ENCODE results near the gene TAS2R30.
"Not testable (repeated sequence)": the region's sequence is repeated elsewhere in the genome, so short reads cannot be mapped to it uniquely, and the experiment has no call there.

The TAS2R30 gene

DNA sequence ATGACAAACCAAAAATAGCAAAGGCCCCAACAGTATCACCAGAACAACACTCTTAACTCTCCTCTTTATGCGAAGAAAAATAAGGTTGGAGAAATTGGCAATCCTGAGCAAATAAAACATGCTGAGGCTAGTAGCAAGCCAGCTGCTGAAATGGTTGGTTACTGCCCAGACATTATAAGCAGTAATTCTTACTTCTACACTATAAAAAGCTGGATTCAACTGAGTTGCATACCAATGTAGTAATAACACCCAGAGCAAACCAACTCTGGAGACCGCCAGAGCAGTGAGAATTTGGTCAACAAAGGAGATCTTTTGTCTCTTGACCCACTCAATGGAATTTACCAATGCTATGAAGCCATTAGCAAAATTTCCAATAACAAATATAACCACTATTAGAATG is 628 bp downstream of the TAS2R30 start:
- no peak for DNase-seq (ENCODE audit: low read depth)
- no peak overlapping the region for H3K4me3 ChIP-seq (ENCODE audit: low read length)
- TF ChIP-seq CTCF (conservative IDR thresholded peaks at IDR 0.05; ENCODE audit: low read depth, low read length) = no peak

- no peak overlapping the region for H3K4me3 ChIP-seq (ENCODE audit: low read length)
- no peak for DNase-seq (ENCODE audit: low read depth)
- TF ChIP-seq CTCF (conservative IDR thresholded peaks at IDR 0.05; ENCODE audit: low read depth, low read length) = no peak
These were observed 1.3 kb downstream of the TAS2R30 start for GRCh38 chr12:11133162-11133561.

DNA sequence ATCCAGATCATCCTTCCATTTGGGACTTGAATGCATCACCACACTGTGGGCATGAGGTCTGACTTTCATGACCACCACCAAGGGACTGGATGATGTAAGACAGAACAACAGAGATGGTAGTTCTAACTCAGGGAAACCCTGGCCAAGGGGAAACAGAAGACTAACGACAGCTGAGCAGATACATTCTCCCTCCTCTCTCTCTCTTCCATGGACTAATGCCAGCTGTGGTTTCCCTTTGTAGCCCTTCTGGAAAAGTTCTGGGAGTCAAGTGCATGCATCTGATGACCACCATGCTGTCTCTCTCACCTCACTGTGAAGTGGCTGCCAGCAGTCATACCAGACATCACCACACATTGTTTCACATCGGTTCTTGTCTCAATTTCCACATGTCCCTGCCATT is 3.4 kb downstream of the TAS2R30 start:
- TF ChIP-seq CTCF (conservative IDR thresholded peaks at IDR 0.05; ENCODE audit: low read depth, low read length) = no peak
- DNase-seq (ENCODE audit: low read depth) = no peak
- no peak overlapping the region for H3K4me3 ChIP-seq (ENCODE audit: low read length)

GRCh38 chr12:11130382-11130781 is 4.1 kb downstream of the TAS2R30 start:
- H3K4me3 ChIP-seq (ENCODE audit: low read length) = no peak overlapping the region
- DNase-seq (ENCODE audit: low read depth) = no peak
- no peak for TF ChIP-seq CTCF (conservative IDR thresholded peaks at IDR 0.05; ENCODE audit: low read depth, low read length)

- not testable (repeated sequence) for H3K4me3 ChIP-seq (ENCODE audit: low read length); DNase-seq (ENCODE audit: low read depth)
These were observed 20.3 kb downstream of the TAS2R30 start for GRCh38 chr12:11114130-11114529.

- not testable (repeated sequence) for DNase-seq (ENCODE audit: low read depth); H3K4me3 ChIP-seq (ENCODE audit: low read length)
These were observed 23.2 kb downstream of the TAS2R30 start for GRCh38 chr12:11111213-11111612.

DNA sequence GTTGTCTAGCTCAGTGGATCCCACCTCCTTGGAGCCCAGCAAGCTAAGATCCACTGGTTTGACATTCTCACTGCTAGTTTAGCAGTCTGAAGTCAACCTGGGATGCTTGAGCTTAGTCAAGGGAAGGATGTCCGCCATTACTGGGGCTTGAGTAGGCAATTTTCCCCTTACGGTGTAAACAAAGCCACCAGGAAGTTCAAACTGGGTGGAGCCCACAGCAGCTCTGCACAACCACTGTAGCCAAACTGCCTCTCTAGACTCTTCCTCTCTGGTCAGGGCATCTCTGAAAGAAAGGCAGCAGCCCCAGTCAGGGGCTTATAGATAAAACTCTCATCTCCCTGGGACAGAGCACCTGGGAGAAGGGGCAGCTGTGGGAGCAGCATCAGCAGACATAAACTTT is 25.6 kb downstream of the TAS2R30 start:
- TF ChIP-seq CTCF (conservative IDR thresholded peaks at IDR 0.05; ENCODE audit: low read depth, low read length) = no peak
- DNase-seq (ENCODE audit: low read depth) = no peak
- H3K4me3 ChIP-seq (ENCODE audit: low read length) = no peak overlapping the region

GRCh38 chr12:11107719-11108118 is 26.7 kb downstream of the TAS2R30 start:
- TF ChIP-seq CTCF (conservative IDR thresholded peaks at IDR 0.05; ENCODE audit: low read depth, low read length) = no peak
- H3K4me3 ChIP-seq (ENCODE audit: low read length) = no peak overlapping the region
- no peak for DNase-seq (ENCODE audit: low read depth)
